22Rv1 (cell line): Measurements from ENCODE around the gene ERN1.

Source experiments
- ZFX ChIP-seq: fragments of 450-650 bp; IDR thresholded peaks from 2 replicates; pipeline ENCODE4 v1.6.1; 2017; ENCODE audit warnings: antibody characterized with exemption, borderline replicate concordance
- TF ChIP-seq, protein P1 (sequence below): fragments of 450-650 bp; IDR thresholded peaks from 2 replicates; pipeline ENCODE4 v1.5.1; 2017; ENCODE audit warnings: mild to moderate bottlenecking

DNA sequence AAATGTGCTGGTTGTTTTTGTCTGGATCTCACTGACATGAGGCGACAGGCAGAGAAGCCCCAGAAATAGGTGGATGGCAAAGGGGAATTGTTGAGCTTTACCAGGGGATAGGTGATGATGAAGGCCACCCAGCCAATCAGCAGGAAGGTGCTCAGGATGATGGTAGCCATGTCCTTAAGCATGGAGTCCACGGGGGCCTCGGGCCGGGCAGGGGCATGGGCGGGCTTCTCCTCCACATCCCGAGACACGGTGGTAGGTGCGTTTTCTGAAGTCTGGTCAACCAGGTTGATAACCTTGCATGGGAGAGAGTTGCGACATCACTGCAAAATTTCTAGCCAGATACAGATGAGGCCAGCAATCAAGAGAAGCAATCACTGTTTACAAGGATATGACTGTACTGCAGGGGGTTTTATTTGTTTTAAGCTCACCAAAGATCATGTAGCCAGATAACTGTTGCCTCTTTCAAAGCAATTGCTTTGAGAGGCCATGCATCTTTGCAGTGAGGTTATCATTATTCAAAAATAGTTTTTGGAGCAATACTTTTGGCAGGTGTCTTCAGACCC, 72.2 kb downstream of the ERN1 start:
- TF ChIP-seq, protein P1, sequence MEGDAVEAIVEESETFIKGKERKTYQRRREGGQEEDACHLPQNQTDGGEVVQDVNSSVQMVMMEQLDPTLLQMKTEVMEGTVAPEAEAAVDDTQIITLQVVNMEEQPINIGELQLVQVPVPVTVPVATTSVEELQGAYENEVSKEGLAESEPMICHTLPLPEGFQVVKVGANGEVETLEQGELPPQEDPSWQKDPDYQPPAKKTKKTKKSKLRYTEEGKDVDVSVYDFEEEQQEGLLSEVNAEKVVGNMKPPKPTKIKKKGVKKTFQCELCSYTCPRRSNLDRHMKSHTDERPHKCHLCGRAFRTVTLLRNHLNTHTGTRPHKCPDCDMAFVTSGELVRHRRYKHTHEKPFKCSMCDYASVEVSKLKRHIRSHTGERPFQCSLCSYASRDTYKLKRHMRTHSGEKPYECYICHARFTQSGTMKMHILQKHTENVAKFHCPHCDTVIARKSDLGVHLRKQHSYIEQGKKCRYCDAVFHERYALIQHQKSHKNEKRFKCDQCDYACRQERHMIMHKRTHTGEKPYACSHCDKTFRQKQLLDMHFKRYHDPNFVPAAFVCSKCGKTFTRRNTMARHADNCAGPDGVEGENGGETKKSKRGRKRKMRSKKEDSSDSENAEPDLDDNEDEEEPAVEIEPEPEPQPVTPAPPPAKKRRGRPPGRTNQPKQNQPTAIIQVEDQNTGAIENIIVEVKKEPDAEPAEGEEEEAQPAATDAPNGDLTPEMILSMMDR = no peak
- TF ChIP-seq ZFX = no peak
